ENCODE data around the gene IQCB1.

GRCh38 chr3:121835465-121835801 lies 573 bp upstream of the IQCB1 start:
- TF ChIP-seq TAF1 (IDR thresholded peaks at IDR 0.05; ENCODE audit: borderline replicate concordance, insufficient read depth, low read length) (no peak), POLR2AphosphoS5 (IDR thresholded peaks at IDR 0.05; ENCODE audit: low read depth, low read length) (no peak), REST (IDR thresholded peaks at IDR 0.05; ENCODE audit: insufficient read depth in 1 of 2, low read depth in 2 of 2, low read length in 2 of 2) (no peak)
